ENCODE measurements around the gene TUBB2B.
A peak's percentile ranks its signal among the peaks of the same experiment; 100 is the strongest.
"Not testable (repeated sequence)": the region's sequence is repeated elsewhere in the genome, so short reads cannot be mapped to it uniquely, and the experiment has no call there.

TUBB2B gene

DNA sequence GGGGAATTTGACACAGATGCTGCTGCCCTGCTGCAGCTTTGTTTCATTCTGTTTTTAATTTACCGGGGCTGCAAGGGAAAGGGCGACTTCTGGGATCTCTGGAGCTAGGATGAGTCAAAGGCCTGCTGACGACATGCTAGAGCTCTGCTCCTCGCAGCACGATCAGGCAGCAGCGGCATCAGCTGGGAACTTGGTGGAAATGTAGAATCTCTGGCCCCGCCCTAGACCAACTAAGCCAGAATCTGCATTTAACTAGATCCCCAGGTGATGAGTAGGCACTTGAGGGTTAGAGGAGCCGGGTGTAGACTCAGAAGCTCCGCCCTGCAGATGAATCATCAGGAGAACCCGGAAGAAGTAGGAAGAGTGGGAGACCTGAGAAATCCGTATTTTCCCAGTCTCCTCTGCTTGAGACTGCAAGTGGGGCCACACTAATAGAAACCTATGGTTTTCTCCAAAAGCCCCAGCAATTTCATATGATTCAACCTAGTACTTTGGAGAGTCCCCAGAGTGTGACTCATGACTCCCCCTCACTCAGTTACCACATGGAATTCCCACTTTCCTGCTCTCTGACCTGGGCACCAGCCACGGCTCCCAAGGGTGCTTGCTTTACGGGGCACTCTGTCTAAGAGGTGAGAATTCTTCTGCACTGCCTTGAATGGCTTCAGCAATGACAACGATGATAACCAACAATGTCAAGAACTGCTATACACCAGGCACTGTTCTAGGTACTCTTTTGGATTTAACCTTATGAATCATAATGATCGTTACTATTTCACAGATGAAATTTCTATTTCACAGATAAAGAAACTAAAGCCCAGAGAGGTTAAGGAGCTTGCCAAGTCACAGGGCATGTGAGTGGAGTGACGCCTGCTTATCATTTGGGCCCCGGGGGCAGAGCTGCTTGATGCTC lies 18.1 kb downstream of the TUBB2B start:
- peak; percentile 72 for DNase-seq

GRCh38 chr6:3208775-3209113 lies 18.7 kb downstream of the TUBB2B start:
- DNase-seq: peak; percentile 21

- DNase-seq: no peak
Observed at GRCh38 chr6:3208098-3208774, 19.2 kb downstream of the TUBB2B start.

DNA sequence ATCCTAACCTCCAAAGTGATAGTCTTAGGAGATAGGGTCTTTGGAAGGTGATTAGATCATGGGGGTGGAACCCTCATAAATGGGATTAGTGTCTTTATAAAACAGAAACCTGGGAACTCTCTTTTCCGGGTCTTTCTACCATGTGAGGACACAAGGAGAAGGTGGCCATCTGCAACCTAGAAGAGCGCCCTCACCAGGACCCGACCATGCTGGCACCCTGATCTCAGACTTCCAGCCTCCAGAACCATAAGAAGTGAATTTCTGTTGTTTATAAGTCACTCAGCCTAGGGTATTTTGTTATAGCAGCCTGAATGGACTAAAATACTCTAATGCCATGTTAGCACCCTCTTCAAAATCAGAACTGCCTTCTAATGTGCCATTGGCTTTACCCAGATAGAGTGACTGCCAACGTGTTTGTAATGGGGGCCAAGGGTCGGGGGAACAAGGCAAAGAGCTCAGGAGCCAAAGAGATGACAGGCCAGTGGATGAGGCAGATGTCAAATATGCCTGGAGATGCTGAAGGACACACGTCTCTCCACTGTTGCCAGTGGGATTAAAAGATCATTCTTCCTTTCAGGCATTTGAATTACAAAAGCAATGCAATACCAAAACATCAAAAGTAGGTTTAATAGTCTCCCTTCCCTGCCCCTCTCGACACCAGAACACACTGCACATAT lies 21.0 kb downstream of the TUBB2B start:
- no peak for DNase-seq

DNA sequence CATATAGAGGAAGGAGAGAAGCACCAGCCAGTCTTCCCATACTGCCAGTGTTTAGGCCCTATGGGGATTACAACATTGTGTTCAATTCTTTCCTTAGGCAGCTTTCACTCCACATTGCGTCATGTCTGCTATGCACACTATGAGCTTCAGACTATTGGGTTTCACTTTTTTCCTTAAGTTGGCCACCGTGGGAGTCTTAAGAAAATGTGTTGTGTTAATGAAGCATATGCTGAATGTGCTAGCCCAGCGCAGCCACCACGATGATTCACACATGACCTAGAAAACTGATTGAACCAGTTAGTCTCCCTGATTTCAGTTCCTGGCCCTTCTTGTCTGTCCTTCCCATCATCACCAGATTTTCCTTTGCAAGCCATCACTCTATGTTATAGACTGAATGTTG lies 21.5 kb downstream of the TUBB2B start:
- no peak for DNase-seq

- DNase-seq: no peak
Observed at GRCh38 chr6:3204921-3205320, 22.5 kb downstream of the TUBB2B start.

DNA sequence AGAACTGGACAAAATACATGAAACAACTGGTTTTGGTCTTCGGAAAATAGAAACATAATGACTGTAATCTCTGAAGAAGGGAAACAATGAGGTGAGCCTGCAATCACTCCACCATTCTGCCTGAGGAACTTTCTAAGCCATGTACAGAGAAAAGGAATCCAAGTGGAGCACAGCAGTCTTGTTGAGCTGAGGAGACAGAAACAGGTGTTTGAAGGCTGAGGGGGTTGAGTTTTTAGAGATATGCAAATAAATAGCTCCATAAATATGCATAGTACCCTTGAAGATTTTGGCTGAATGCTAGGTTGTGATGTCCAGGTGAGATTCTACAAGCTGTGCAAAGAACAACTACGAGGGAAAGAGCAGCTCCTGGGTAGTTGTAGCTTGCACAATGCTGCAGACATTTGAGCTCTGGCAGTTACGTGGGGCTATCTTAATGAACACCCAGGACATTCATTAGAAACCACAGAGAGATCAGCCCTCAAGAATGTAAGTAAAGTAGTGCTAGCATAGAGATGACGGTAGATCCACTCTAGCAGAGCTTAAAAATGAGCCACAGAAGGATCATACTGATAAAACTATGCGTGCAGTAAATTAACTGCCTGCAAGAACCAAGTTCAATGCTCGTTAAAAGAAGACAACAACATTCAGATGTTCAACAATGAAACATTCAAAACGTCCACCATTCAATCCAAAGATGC lies 24.3 kb downstream of the TUBB2B start:
- DNase-seq: no peak

DNA sequence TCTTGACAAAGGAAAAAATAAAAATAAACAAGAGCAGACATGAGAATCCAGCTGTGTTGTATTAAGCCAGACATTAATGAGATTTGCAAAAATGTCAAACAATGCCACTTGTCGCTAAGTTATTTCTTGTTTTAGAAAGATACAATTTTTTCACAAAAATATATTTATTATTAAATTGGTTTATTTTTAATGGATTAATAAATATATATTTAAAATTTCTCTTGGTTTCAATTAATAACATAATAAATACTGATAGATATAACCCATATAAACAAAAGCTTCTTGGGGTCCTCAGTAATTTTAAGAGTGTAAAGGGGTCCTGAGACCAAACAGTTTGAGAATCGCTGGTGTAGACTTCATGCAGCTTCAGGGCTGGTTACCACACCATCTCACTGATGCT lies 26.1 kb downstream of the TUBB2B start:
- DNase-seq: no peak

GRCh38 chr6:3200682-3201081 lies 26.8 kb downstream of the TUBB2B start:
- no peak for DNase-seq

GRCh38 chr6:3199382-3199781 lies 28.1 kb downstream of the TUBB2B start:
- no peak for DNase-seq

DNA sequence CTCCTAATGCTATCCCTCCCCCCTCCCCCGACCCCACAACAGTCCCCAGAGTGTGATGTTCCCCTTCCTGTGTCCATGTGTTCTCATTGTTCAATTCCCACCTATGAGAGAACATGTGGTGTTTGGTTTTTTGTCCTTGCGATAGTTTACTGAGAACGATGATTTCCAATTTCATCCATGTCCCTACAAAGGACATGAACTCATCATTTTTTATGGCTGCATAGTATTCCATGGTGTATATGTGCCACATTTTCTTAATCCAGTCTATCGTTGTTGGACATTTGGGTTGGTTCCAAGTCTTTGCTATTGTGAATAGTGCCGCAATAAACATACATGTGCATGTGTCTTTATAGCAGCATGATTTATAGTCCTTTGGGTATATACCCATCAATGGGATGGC lies 29.7 kb downstream of the TUBB2B start:
- DNase-seq: not testable (repeated sequence)

DNA sequence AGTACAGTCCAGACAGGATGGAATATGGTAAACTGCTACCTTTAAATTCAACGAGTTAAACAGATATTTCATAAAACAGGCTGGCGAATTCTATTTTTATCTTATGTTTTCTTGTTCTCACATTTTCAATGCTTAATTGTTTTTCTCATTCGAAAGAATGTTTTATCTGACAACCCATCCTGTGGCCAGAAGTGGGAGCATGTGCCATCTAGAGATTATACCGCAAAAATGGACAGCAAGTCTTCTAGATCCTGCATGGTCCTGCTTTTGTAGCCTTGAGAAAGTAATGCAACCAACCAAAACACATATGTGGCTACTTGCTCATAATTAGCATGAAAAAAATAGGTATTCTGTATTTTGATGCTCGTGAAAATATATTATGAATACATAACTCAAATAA lies 30.7 kb downstream of the TUBB2B start:
- no peak for DNase-seq

DNA sequence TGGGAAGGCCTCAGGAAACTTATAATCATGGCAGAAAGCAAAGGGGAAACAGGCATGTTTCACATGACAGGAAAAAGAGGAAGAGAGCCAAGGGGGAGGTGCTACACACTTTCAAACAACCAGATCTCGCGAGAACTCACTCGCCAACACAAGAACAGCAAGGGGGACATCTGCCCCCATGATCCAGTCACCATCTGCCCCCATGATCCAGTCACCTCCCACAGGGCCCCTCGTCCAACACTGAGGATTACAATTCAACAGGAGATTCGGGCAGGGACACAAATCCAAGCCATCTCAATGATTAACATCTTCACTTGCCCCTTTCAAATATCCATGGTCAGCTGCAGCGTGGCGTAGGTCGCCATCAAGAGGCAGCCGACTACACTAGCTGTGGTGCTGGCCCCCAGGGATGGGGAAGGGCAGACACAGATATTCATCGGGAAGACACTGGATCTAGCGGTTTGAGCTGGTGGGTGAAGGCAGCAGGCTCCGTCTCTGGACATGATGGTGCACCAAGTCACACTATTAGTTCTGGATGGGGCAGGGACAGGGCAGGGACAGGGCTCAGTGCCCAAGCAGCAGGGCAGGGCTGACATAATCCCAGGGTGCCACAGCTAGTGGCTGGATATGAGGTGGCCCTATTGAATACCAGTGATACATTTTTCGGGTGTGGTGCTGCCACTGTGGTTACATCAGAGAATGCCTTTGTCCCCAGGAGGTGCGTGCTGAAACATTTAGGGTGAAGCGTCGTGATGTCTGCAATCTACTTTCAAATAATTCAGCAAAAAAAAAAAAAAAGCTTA lies 31.6 kb downstream of the TUBB2B start:
- no peak for DNase-seq

DNA sequence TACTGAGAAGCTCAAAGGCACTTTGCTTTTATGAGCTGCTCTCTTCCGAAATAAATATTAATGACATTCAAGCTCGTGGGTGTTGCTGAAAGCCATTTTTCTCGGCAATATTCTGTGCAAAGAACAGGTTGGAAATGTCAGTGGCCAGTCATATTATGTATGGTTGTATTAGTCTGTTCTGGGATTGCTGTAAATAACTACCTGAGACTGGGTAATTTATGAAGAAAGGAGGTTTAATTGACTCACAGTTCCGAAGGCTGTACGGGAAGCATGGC lies 32.1 kb downstream of the TUBB2B start:
- DNase-seq: no peak

- no peak for DNase-seq
Observed at GRCh38 chr6:3194535-3195419, 32.7 kb downstream of the TUBB2B start.

- DNase-seq: no peak
Observed at GRCh38 chr6:3193102-3193849, 34.2 kb downstream of the TUBB2B start.

GRCh38 chr6:3190779-3191178 lies 36.7 kb downstream of the TUBB2B start:
- no peak for DNase-seq

GRCh38 chr6:3190056-3190455 lies 37.4 kb downstream of the TUBB2B start:
- no peak for DNase-seq

- not testable (repeated sequence) for DNase-seq
Observed at GRCh38 chr6:3189192-3189591, 38.3 kb downstream of the TUBB2B start.

GRCh38 chr6:3188262-3188661 lies 39.2 kb downstream of the TUBB2B start:
- no peak for DNase-seq

DNA sequence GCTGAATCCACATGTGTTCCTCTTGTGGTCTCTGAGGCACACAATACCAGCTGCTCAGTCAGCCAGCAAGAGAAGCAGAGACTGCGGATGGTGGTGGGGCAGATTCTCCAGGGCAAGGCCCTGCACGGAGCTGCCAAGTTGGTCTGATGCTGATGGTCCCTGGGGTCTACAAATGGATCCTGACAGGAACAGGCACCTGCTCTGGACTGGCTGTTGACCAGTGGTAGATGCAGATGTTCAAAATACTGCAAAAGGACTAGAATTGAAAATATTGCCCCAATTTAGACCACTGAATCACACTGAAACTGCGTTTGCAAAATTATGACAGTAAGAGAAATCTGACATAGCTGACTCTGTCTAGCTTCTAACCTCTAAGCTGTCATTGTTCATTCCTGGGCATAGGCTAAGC lies 40.5 kb downstream of the TUBB2B start:
- no peak for DNase-seq

All from DMS79 treated with DMSO at 0.1 percent for 48 hours (cell line).